ENCODE measurements around the gene SLC35B2.

The SLC35B2 gene

DNA sequence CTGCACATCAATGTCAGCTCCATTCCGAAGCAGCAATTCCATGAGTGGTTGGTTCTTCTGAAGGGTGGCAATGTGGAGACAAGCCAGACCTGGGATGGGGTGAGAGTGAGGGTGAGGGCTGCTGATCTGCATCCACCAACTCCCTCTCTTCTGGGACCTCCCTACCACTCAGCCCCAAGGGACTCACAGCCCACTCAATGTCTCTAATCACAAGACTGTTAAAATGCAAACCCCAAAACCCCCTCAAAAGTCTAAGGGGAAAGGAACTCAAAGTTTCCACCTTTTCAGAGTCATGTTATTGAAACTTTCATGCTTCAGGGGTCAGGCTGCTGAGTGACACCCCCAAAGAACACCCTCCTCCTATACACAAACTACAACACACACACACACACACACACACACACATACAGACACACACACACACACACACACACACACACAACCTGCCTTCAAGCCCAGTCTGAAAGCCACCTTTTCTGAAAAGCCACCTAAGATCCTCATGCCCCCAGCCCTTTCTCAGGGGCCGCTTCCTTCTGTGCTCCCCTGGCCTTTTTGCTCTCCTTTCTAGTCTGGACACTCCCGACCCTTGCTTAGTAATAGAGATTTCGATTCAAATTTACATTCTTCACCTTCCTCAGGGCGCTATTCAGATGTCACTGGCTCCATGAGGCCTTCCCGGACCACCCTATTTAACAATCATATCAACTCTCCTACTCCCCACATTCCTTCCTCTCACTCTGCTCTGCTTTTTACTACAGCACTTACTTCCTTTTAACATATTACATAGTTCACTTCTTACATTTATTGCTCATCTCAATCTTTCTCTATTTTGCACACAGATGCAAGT is 3.3 kb upstream of the SLC35B2 start:
- Histone ChIP-seq H3K27ac (ENCODE audit: insufficient read depth, low read length, poor library complexity, severe bottlenecking) (no peak overlapping the region), H3K9me3 (ENCODE audit: control insufficient read depth, low read length) (no peaks in the 10 kb centered on the region), H3K4me1 (ENCODE audit: control insufficient read depth, insufficient read depth, low read length, poor library complexity, severe bottlenecking) (peaks cover 49% of the 10 kb centered on the region), H3K27me3 (replicated peaks; ENCODE audit: control insufficient read depth, insufficient read depth, low read length, poor library complexity, severe bottlenecking) (no peaks in the 10 kb centered on the region), H3K36me3 (ENCODE audit: control insufficient read depth, insufficient read depth, low read length) (peaks cover 29% of the 10 kb centered on the region), H3K4me3 (ENCODE audit: insufficient read depth, low read depth, low read length, poor library complexity, severe bottlenecking) (no peak overlapping the region)
- no peak for DNase-seq

- DNase-seq, result no peak
- H3K9me3 ChIP-seq (ENCODE audit: control insufficient read depth, low read length), result no peaks in the 10 kb centered on the region
- H3K4me3 ChIP-seq (ENCODE audit: insufficient read depth, low read depth, low read length, poor library complexity, severe bottlenecking), result no peak overlapping the region
- H3K4me1 ChIP-seq (ENCODE audit: control insufficient read depth, insufficient read depth, low read length, poor library complexity, severe bottlenecking), result peaks cover 49% of the 10 kb centered on the region
- H3K27me3 ChIP-seq (replicated peaks; ENCODE audit: control insufficient read depth, insufficient read depth, low read length, poor library complexity, severe bottlenecking), result no peaks in the 10 kb centered on the region
- peaks cover 29% of the 10 kb centered on the region for H3K36me3 ChIP-seq (ENCODE audit: control insufficient read depth, insufficient read depth, low read length)
- H3K27ac ChIP-seq (ENCODE audit: insufficient read depth, low read length, poor library complexity, severe bottlenecking), result no peak overlapping the region
These were observed 2.7 kb upstream of the SLC35B2 start for GRCh38 chr6:44260011-44260410.

DNA sequence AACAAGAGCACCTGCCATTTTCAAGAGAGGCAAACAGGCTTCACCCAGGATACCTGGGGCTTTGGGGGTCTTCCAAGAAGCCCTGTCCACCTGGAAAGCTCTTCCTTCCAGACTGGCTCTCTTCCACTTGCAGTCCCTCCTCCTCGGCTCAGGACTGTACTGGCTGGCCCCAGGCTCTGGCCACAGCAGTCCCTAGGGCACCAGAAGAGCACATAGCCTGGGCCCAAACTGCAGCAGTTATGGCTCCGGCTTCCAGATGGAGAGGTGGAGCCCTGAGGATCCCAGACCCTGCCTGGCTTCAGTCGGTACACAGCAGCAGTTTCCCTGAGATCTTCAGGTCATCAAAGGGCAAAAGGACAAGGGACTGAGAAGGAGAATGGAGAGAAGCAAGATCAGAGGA is 1.6 kb upstream of the SLC35B2 start:
- H3K27ac ChIP-seq (ENCODE audit: insufficient read depth, low read length, poor library complexity, severe bottlenecking), result no peak overlapping the region
- peaks cover 40% of the 10 kb centered on the region for H3K4me1 ChIP-seq (ENCODE audit: control insufficient read depth, insufficient read depth, low read length, poor library complexity, severe bottlenecking)
- H3K36me3 ChIP-seq (ENCODE audit: control insufficient read depth, insufficient read depth, low read length), result peaks cover 39% of the 10 kb centered on the region

GRCh38 chr6:44258325-44258863 is 1.1 kb upstream of the SLC35B2 start:
- Histone ChIP-seq H3K4me1 (ENCODE audit: control insufficient read depth, insufficient read depth, low read length, poor library complexity, severe bottlenecking) (peaks cover 35% of the 10 kb centered on the region), H3K4me3 (ENCODE audit: insufficient read depth, low read depth, low read length, poor library complexity, severe bottlenecking) (no peak overlapping the region), H3K27me3 (replicated peaks; ENCODE audit: control insufficient read depth, insufficient read depth, low read length, poor library complexity, severe bottlenecking) (no peaks in the 10 kb centered on the region), H3K9me3 (ENCODE audit: control insufficient read depth, low read length) (no peaks in the 10 kb centered on the region), H3K36me3 (ENCODE audit: control insufficient read depth, insufficient read depth, low read length) (peaks cover 43% of the 10 kb centered on the region), H3K27ac (ENCODE audit: insufficient read depth, low read length, poor library complexity, severe bottlenecking) (peak overlapping the region; percentile 80)
- no peak for DNase-seq

More for the DNA sequence above, 1.6 kb upstream of the SLC35B2 start:
- H3K9me3 ChIP-seq (ENCODE audit: control insufficient read depth, low read length), result no peaks in the 10 kb centered on the region
- no peak overlapping the region for H3K4me3 ChIP-seq (ENCODE audit: insufficient read depth, low read depth, low read length, poor library complexity, severe bottlenecking)
- H3K27me3 ChIP-seq (replicated peaks; ENCODE audit: control insufficient read depth, insufficient read depth, low read length, poor library complexity, severe bottlenecking), result no peaks in the 10 kb centered on the region
- DNase-seq, result no peak

GRCh38 chr6:44257753-44258324 is 511 bp upstream of the SLC35B2 start:
- DNase-seq, result no peak
- Histone ChIP-seq H3K27me3 (replicated peaks; ENCODE audit: control insufficient read depth, insufficient read depth, low read length, poor library complexity, severe bottlenecking) (no peaks in the 10 kb centered on the region), H3K4me1 (ENCODE audit: control insufficient read depth, insufficient read depth, low read length, poor library complexity, severe bottlenecking) (peaks cover 29% of the 10 kb centered on the region), H3K9me3 (ENCODE audit: control insufficient read depth, low read length) (no peaks in the 10 kb centered on the region), H3K4me3 (ENCODE audit: insufficient read depth, low read depth, low read length, poor library complexity, severe bottlenecking) (peak overlapping the region; percentile 82), H3K36me3 (ENCODE audit: control insufficient read depth, insufficient read depth, low read length) (peaks cover 49% of the 10 kb centered on the region), H3K27ac (ENCODE audit: insufficient read depth, low read length, poor library complexity, severe bottlenecking) (peak overlapping the region; percentile 80)

- peaks cover 18% of the 10 kb centered on the region for H3K4me1 ChIP-seq (ENCODE audit: control insufficient read depth, insufficient read depth, low read length, poor library complexity, severe bottlenecking)
- H3K36me3 ChIP-seq (ENCODE audit: control insufficient read depth, insufficient read depth, low read length), result peaks cover 54% of the 10 kb centered on the region
- peak overlapping the region; percentile 80 for H3K27ac ChIP-seq (ENCODE audit: insufficient read depth, low read length, poor library complexity, severe bottlenecking)
- H3K4me3 ChIP-seq (ENCODE audit: insufficient read depth, low read depth, low read length, poor library complexity, severe bottlenecking), result peak overlapping the region; percentile 82
- no peaks in the 10 kb centered on the region for H3K9me3 ChIP-seq (ENCODE audit: control insufficient read depth, low read length)
- DNase-seq, result no peak
- no peaks in the 10 kb centered on the region for H3K27me3 ChIP-seq (replicated peaks; ENCODE audit: control insufficient read depth, insufficient read depth, low read length, poor library complexity, severe bottlenecking)
These were observed 628 bp downstream of the SLC35B2 start for GRCh38 chr6:44256775-44257024.

- H3K4me1 ChIP-seq (ENCODE audit: control insufficient read depth, insufficient read depth, low read length, poor library complexity, severe bottlenecking), result peaks cover 18% of the 10 kb centered on the region
- H3K36me3 ChIP-seq (ENCODE audit: control insufficient read depth, insufficient read depth, low read length), result peaks cover 54% of the 10 kb centered on the region
- peak overlapping the region; percentile 80 for H3K27ac ChIP-seq (ENCODE audit: insufficient read depth, low read length, poor library complexity, severe bottlenecking)
These were observed 1.2 kb downstream of the SLC35B2 start for GRCh38 chr6:44255871-44256774.

GRCh38 chr6:44255105-44255808 is 2.1 kb downstream of the SLC35B2 start:
- no peak for DNase-seq
- Histone ChIP-seq H3K4me1 (ENCODE audit: control insufficient read depth, insufficient read depth, low read length, poor library complexity, severe bottlenecking) (peaks cover 18% of the 10 kb centered on the region), H3K27me3 (replicated peaks; ENCODE audit: control insufficient read depth, insufficient read depth, low read length, poor library complexity, severe bottlenecking) (no peaks in the 10 kb centered on the region), H3K36me3 (ENCODE audit: control insufficient read depth, insufficient read depth, low read length) (peaks cover 61% of the 10 kb centered on the region), H3K4me3 (ENCODE audit: insufficient read depth, low read depth, low read length, poor library complexity, severe bottlenecking) (no peak overlapping the region), H3K9me3 (ENCODE audit: control insufficient read depth, low read length) (no peaks in the 10 kb centered on the region), H3K27ac (ENCODE audit: insufficient read depth, low read length, poor library complexity, severe bottlenecking) (no peak overlapping the region)

More at GRCh38 chr6:44255871-44256774, 1.2 kb downstream of the SLC35B2 start:
- Histone ChIP-seq H3K27me3 (replicated peaks; ENCODE audit: control insufficient read depth, insufficient read depth, low read length, poor library complexity, severe bottlenecking) (no peaks in the 10 kb centered on the region), H3K4me3 (ENCODE audit: insufficient read depth, low read depth, low read length, poor library complexity, severe bottlenecking) (peak overlapping the region; percentile 82), H3K9me3 (ENCODE audit: control insufficient read depth, low read length) (no peaks in the 10 kb centered on the region)
- no peak for DNase-seq

- DNase-seq, result no peak
- Histone ChIP-seq H3K27ac (ENCODE audit: insufficient read depth, low read length, poor library complexity, severe bottlenecking) (no peak overlapping the region), H3K36me3 (ENCODE audit: control insufficient read depth, insufficient read depth, low read length) (peaks cover 61% of the 10 kb centered on the region), H3K4me3 (ENCODE audit: insufficient read depth, low read depth, low read length, poor library complexity, severe bottlenecking) (no peak overlapping the region), H3K27me3 (replicated peaks; ENCODE audit: control insufficient read depth, insufficient read depth, low read length, poor library complexity, severe bottlenecking) (no peaks in the 10 kb centered on the region), H3K9me3 (ENCODE audit: control insufficient read depth, low read length) (no peaks in the 10 kb centered on the region), H3K4me1 (ENCODE audit: control insufficient read depth, insufficient read depth, low read length, poor library complexity, severe bottlenecking) (peaks cover 18% of the 10 kb centered on the region)
These were observed 2.9 kb downstream of the SLC35B2 start for GRCh38 chr6:44254191-44255104.

Data from effector memory CD4-positive, alpha-beta T cell (primary cell).